Neutrophil (primary cell): ENCODE results near the gene MRPS26.

Experiments used
- H3K27ac ChIP-seq: fragments of 200-600 bp; sonication (generic); 2 replicates; pipeline ENCODE4 v1.5.1; 2016; ENCODE audit warnings: mild to moderate bottlenecking, moderate library complexity
- H3K27me3 ChIP-seq: fragments of 200-600 bp; sonication (generic); 2 replicates; pipeline ENCODE4 v1.6.0; 2016; ENCODE audit warnings: mild to moderate bottlenecking
- H3K36me3 ChIP-seq: fragments of 200-600 bp; sonication (generic); 2 replicates; pipeline ENCODE4 v1.5.1; 2017
- H3K4me1 ChIP-seq, 2 experiments: fragments of 200-600 bp in 1 of 2; sonication (generic) in 1 of 2; 1 replicate in 1 of 2; 2 replicates in 1 of 2; pipeline versions ENCODE4 v1.5.1 to v1.6.1; 2013 to 2016; ENCODE audit warnings: low read depth in 1 of 2, low read length in 1 of 2, mild to moderate bottlenecking in 1 of 2, moderate library complexity in 1 of 2; ENCODE audit not compliant: control insufficient read depth in 1 of 2, insufficient read depth in 1 of 2
- H3K4me3 ChIP-seq, 2 experiments: fragments of 200-600 bp in 1 of 2; sonication (generic) in 1 of 2; 1 replicate in 1 of 2; 2 replicates in 1 of 2; pipeline ENCODE4 v1.5.1; 2013 to 2016; ENCODE audit warnings: low read depth in 1 of 2, low read length in 1 of 2, mild to moderate bottlenecking in 1 of 2, moderate library complexity in 1 of 2
- H3K9me3 ChIP-seq: fragments of 200-600 bp; sonication (generic); 2 replicates; pipeline ENCODE4 v1.5.1; 2016
- TF ChIP-seq, protein P1 (sequence below): fragments of 200-600 bp; sonication (generic); IDR thresholded peaks from 2 replicates; pipeline ENCODE4 v1.5.1; 2016; ENCODE audit warnings: antibody characterized with exemption

MRPS26 gene

DNA sequence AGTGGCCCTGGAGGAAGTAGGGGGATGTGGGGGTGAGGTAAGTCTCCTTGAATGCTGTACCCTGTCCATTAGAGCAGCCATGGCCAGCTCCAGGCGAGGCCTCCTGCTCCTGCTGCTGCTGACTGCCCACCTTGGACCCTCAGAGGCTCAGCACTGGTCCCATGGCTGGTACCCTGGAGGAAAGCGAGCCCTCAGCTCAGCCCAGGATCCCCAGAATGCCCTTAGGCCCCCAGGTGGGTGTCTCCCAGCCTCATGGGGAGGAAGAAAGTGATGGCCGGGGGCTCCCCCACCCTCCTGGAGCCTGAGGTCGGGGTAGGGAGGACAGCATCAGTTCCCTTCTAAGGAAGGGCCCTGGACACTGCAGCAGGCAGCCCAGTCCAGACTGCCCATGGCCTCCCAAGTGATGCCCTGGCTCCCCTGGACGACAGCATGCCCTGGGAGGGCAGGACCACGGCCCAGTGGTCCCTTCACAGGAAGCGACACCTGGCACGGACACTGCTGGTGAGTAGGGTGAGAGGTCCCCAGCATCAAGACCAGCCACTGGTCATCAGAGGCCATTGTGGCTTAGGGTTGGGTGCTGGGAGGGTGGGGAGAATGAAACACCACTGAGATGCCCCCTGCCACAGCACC lies 1.4 kb upstream of the MRPS26 start:
- Histone ChIP-seq H3K4me1 (peaks cover 18 to 20% of the 10 kb centered on the region in 2 experiments), H3K27ac (peak overlapping the region; percentile 87), H3K36me3 (peaks cover 18% of the 10 kb centered on the region), H3K4me3 (no peak overlapping the region), H3K9me3 (no peaks in the 10 kb centered on the region), H3K27me3 (no peaks in the 10 kb centered on the region)
- TF ChIP-seq, protein P1, sequence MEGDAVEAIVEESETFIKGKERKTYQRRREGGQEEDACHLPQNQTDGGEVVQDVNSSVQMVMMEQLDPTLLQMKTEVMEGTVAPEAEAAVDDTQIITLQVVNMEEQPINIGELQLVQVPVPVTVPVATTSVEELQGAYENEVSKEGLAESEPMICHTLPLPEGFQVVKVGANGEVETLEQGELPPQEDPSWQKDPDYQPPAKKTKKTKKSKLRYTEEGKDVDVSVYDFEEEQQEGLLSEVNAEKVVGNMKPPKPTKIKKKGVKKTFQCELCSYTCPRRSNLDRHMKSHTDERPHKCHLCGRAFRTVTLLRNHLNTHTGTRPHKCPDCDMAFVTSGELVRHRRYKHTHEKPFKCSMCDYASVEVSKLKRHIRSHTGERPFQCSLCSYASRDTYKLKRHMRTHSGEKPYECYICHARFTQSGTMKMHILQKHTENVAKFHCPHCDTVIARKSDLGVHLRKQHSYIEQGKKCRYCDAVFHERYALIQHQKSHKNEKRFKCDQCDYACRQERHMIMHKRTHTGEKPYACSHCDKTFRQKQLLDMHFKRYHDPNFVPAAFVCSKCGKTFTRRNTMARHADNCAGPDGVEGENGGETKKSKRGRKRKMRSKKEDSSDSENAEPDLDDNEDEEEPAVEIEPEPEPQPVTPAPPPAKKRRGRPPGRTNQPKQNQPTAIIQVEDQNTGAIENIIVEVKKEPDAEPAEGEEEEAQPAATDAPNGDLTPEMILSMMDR = no peak

DNA sequence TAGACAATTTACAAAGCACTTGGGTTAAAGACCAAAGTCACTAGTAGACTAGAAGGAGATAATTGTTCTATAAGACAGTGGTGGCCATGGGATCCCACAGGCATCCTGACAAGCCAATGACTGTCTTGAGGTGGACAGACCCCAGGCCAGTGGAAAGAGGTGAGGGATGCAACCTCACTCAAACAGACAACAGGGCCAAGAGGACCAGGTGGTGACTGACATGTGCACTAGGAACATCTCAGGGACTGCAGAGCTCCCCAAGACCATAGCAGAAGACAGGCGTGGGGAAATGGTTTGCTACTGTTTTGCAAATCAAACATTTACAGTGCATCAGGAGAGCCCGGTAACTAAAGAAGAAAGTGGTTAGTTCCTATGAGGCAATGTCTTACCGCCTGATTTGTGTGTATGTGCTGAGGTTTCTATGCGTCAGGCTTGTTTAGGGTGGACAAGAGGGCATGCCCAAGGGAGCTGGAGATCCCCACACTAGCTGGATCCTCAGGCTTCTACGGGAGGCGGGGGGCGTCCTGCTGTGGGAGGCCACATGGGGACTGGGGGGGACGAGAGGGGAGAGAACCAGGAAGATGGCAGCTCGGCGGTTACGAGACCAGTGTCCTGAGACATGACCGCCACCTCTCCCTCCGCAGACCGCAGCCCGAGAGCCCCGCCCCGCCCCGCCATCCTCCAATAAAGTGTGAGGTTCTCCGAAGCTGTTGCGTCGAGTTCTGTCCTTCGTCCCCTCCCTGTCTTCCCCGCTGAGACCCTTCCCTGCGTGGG lies 623 bp upstream of the MRPS26 start:
- Histone ChIP-seq H3K27me3 (no peaks in the 10 kb centered on the region), H3K27ac (peak overlapping the region; percentile 87), H3K9me3 (no peaks in the 10 kb centered on the region), H3K36me3 (peaks cover 18% of the 10 kb centered on the region), H3K4me1 (peaks cover 18 to 20% of the 10 kb centered on the region in 2 experiments), H3K4me3 (peak overlapping the region; percentile 73 to 93)
- TF ChIP-seq, protein P1 = no peak

DNA sequence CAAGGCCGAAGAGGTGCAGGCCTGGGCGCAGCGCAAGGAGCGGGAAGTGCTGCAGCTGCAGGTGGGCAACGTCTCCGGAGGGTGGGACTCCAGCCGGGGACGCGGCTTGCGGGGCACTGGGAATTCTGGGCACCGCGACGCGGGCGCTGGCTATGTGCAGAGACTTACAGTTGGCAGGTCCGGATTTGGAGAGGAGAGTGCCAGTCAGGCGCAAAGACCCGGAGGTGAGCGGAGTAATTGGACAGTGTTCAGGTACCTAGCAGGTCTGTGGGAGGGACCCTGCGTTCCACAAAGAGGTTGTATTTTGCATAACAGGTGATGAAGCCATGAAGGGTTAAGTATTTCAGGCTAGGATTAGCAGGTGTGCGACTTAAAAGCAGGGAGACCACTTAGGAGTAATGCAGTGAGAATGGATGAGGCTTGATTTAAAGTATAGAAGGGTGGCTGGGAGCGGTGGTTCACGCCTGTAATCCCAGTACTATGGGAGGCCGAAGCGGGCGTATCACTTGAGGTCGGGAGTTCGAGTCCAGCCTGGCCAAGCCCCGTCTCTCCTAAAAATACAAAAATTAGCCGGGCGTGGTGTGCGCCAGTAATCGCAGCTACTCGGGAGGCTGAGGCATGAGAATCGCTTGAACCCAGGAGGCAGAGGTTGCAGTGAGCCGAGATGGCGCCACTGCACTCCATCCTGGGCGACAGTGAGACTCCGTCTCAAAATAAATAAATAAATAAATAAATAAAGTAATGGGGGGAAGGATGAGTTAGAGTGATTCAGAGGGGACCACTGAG lies 1.0 kb downstream of the MRPS26 start:
- TF ChIP-seq, protein P1 = no peak
- Histone ChIP-seq H3K9me3 (no peaks in the 10 kb centered on the region), H3K27me3 (no peaks in the 10 kb centered on the region), H3K4me3 (peak overlapping the region; percentile 73 to 93), H3K27ac (no peak overlapping the region), H3K36me3 (peaks cover 15% of the 10 kb centered on the region), H3K4me1 (peaks cover 18 to 20% of the 10 kb centered on the region in 2 experiments)

DNA sequence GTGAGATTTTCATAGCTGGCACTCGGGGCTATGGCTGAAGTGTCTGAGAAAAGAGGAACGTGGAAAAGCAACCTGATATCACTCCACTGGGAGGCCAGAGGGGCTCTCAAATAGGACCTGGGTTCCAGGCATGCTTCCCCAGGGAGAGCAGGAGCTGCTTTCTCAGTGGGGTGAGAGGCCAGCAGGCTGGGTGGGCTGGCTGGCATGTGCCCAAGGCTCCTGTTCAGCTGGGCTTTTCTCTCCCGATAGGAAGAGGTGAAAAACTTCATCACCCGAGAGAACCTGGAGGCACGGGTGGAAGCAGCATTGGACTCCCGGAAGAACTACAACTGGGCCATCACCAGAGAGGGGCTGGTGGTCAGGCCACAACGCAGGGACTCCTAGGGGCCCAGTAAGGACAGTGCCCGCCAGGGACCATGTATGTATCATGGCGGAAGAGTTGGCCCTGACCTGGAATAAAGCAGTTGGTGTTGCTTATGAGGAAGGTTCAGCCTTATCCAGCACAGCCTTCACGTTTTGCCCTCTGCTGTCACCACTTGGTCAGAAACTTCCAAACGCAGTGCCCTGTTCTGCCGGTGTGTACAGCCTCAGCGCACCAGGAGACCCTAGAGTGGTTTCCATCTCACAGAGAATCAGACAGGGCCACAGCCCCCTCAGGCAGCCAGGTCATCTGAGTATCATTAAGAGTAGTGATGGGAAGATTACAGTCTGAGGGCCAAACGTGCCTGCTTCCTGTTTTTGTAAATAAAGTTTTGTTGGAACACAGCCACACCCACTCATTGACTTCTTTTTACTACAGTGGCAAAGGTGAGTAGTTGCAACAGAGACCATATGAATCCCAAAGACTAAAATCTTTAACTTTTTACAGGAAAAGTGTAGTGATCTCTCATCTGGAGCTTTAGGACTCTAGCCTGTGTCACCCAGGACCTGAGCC lies 1.9 kb downstream of the MRPS26 start:
- no peaks in the 10 kb centered on the region for H3K27me3 ChIP-seq
- H3K4me3 ChIP-seq = no peak overlapping the region
- H3K9me3 ChIP-seq = no peaks in the 10 kb centered on the region
- TF ChIP-seq, protein P1 = no peak
- H3K4me1 ChIP-seq = peaks cover 18 to 20% of the 10 kb centered on the region in 2 experiments
- peaks cover 15% of the 10 kb centered on the region for H3K36me3 ChIP-seq
- no peak overlapping the region for H3K27ac ChIP-seq
